SKM-1 (cell line): ENCODE results near the gene RNF157.
"Not testable (repeated sequence)": the region's sequence is repeated elsewhere in the genome, so short reads cannot be mapped to it uniquely, and the experiment has no call there.

Experiments
- DNase-seq: peaks from one replicate; lab custom pipeline; 2025; ENCODE audit not compliant: unreplicated experiment; lab: John Stamatoyannopoulos, UW

RNF157 gene

DNA sequence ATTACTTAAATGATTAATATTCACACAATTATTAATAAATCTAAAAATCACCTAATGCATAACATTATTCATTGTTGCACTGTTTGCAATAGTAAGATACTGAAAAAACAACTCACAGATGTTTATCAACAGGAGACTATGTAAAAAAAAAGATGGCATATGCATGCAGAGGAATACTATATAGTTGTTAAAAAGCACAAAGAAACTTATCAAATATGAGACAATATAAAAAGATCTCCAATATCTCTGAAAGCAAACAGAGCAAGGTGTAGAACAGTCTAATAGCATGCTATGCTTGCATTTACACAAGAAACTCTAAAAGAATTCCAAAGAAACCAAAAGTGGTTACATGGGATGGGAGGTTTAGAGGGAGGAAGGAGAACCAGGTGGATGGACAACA is 3.7 kb downstream of the RNF157 start:
- no peak for DNase-seq

DNA sequence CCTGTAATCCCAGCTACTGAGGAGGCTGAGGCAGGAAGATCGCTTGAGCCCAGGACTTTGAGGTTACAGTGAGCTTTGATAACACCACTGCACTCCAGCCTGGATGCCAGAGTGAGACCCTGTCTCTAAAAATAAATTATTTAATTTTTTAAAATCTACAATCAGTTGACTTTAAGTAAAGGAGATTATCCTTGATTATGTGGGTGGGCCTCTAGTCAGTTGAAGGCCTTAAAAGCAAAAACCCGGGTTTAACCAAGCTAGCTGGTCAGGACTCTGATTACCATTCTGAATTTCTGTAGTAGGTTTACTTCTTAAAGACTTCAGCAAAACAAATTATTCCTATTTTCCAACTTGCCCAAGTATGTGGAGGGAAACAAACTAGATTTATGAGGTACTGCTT is 4.4 kb downstream of the RNF157 start:
- no peak for DNase-seq

DNA sequence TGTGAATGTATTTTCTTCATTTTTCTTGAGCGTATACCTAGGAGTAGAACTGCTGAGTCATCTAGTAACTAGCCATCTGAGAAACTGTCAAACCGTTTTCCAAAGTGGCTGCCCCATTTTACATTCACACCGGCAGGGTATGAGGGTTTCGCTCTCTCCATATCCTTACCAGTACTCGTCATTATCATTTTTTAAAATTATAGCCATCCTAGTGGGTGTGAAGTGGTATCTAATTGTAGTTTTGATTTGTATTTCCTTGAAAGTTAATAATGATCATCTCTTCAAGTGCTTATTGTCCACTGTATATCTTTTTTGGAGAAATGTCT is 6.0 kb downstream of the RNF157 start:
- no peak for DNase-seq

DNA sequence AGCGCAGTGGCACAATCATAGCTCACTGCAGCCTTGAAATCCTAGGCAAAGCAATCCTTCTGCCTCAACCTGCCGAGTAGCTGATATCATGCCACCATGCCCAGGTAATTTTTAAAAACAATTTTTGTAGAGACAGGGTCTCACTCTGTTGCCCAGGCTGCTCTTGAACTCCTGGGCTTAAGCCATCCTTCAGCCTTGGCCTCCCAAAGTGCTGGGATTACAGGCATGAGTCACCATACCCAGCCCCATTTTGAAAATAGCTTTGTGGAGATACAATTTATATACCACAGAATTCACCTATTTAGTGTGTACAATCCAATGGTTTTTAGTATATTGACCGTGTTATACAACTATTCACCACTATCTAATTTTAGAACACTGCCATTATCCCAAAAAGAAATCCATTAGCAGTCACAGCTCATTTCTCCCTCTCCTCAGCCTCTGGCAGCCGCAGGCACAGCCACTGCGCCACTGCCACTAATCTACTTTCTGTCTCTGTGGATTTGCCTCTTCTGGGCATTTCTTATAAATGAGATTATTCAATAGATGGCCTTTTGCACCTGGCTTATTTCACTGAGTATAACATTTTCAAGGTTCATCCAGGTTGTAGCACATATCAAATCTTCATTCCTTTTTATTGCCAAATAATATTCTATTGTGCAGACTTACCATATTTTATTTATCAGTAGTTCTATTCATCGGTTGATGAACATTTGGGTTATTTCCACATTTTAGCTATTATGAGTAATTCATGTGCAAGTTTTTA is 6.5 kb downstream of the RNF157 start:
- DNase-seq = no peak

DNA sequence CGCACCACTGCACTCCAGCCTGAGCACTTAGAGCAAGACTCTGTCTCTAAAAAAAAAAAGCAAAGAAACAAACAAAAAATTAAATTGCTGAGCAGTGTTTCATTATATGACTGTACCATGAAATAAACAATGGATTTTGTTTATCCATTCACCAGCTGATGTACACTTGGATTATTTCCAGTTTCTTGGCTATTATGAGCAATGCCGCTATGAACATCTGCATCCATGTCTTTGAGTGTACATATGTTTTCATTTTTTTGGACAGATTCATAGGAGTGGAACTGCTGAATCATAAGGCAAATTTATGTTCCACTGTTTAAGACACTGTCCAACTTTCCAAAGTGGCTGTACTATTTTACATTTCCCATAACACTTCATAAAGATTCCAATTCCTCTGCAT is 8.0 kb downstream of the RNF157 start:
- DNase-seq = no peak

DNA sequence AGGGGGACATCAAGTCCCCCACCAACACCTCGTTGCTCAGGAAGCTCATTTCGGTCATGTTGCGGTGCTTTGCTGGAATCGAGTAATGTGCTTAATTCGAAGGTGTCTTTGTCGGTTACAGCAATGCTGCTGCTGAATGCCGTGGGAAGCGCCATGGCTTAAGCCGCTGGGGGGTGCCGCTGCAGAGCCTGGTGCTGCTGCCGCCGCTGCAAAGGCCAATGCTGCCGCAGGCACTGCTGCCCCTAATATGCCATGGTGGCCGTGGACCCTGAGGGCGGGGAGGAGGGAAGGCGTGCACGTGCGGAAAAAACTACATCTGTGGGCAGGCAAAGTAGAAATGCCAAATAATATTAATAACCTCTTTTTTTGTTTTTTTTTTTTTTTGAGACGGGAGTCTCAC is 13.5 kb downstream of the RNF157 start:
- DNase-seq = not testable (repeated sequence)

DNA sequence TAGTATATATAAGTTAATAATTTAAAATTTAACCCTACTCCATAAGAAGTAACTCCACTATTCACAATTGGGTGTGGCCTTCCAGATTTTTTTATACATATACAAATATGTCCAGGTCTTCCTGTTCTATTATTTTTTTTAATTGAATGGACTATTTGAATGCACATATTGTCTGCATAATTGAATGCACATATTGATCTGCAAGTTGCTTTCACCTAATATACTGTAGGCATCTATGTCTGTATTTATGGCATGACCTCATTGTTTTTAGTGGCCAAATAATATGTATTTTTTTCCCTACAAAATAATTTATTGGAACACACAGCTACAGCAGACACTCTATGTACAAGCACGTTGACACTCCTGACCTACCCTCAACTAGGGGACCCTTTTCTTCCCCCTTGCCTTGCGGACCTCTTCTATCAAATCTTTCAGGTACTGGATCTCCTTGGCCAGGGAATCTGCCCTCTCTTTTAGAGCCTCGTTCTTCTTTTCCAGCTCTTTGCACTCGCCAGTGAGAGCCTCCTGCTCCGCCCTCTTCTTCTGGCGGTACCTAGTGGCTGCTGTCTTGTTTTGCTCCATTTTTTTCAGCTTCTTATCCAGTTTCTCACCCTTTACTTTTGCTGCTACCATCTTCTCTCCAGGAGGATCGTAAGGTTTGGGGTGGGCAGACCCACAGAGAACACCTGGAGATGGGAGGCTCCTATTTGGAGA is 14.8 kb downstream of the RNF157 start:
- DNase-seq = not testable (repeated sequence)

DNA sequence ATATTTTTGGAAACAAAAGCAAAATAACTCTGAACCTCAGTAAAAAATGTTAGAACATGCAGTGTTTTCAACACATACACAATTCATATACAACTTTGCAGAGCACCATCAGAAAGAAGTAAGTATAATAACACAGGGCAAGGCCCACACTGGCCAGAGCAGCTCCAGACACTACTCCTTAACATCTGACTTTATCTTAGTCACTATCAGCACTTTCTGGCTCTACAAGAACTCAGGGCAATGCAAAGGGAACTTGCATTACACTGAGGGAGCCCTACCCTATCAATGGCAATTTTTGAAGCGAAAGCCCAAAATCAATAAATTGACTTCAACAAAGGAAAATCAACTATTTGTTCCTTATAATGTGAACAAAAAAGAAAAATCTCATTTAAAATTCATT is 16.5 kb downstream of the RNF157 start:
- DNase-seq = no peak

DNA sequence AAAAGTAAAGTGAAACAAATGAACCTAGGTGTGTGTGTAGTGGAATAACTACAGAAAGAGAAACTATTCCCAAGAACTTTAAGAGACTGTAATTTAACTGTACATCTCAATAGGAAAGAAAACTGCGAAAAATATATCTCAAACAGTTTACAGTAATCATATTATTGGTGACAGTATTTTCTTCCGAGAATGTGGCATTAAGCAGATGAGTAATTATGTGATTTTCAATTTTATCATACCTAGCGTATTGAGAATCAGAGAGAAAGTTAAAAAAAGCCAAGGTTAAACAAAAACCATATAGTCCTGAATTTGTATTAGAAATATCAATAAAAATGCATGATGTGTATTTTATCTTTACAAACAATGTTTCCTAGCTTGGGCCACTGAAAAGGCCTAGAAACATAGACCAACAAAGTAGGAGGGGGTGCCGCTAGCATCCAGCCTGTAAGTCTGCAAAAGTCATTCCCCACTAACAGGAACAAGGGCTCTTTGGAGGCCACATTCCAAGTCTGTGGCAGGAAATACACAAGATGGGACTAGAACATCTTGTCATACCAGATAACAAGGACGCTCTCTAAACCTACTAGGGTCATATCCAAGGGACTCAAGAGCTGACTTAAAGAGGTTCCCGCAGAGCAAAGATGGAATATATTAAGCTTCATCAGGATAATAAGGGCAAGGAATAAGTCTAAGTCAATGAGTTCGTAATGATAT is 20.5 kb downstream of the RNF157 start:
- no peak for DNase-seq

DNA sequence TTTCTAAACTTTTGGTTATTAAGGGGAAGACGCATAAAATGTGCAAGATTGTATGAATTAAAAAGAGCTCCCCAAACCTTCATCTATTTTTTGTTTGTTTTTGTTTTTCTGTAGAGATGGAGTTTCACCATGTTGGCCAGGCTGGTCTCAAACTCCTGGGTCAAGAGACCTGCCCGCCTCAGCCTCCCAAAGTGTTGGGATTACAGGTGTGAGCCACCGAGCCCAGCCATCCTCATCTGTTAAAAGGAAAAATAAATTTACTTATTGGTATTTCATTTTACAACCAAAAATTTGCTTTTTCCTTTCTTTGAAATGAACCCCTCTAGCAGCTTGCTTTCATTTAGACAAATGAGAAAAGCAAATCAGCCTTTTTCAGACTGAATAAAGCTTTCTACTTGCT is 23.2 kb downstream of the RNF157 start:
- no peak for DNase-seq

DNA sequence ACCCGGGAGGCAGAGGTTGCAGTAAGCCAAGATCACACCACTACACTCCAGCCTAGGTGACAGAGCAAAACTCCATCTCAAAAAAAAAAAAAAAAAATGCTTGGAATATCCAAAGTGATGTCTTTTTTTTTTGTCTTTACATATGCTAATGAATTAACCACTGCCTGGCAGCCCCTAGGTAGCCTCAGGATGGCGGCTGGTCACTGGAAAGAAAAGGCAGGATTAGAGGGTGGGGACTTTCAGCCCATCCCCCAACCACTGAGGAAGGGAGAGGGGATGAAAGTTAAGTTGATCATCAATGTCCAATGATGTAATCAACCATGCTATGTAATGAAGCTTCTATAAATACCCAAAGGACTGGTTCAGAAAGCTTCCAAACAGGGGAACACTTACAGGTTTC is 26.8 kb downstream of the RNF157 start:
- DNase-seq = no peak

DNA sequence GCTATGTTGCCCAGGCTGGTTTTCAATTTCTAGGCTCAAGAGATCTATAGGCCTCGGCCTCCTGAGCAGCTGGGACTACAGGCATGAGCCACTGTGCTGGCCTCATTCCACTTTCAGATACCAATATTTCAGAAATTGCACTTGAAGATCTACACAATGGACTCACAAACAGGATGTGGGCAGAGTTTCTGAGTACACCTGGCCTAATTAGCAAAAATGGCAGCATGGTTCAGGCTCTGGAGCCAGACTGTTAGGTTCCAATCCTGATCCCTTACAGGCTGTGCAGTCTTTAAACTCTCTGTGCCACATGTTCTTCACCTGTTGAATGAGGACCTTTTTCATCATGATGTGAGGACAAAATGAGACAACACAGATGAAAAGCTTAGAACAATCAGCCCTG is 32.2 kb downstream of the RNF157 start:
- no peak for DNase-seq

DNA sequence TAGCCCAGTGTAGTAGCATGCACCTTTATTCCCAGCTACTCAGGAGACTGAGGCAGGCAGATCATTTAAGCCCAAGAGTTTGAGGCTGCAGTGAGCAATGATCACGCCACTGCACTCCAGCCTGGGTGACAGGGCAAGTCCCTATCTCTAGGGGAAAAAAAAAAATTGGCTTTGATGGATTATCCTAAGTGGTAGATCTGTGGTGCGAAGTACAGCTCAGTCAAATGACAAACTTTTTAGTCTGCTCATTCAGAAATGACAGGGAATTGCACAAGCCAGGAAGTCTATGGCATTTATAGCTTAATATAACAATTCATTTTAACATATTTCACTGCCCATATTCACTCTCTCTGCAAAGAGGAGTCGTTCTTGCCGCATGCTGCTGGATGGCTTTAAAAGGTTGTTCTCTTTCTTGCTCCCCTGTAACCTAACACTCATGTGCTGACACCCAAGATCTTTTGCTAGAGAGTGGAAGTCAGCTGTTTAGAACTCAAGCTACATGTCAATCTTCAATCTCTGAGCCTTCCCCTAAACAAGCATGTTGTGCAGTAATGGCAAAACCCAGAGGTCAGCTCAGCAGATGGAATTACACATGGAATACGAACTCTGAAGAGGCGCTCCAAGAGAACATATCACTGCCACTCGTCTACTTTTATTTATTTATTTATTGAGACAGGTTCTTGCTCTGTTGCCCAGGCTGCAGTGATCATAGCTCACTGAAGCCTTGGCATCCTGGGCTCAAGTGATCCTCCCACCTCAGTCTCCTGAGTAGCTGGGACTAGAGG is 32.8 kb downstream of the RNF157 start:
- DNase-seq = no peak

DNA sequence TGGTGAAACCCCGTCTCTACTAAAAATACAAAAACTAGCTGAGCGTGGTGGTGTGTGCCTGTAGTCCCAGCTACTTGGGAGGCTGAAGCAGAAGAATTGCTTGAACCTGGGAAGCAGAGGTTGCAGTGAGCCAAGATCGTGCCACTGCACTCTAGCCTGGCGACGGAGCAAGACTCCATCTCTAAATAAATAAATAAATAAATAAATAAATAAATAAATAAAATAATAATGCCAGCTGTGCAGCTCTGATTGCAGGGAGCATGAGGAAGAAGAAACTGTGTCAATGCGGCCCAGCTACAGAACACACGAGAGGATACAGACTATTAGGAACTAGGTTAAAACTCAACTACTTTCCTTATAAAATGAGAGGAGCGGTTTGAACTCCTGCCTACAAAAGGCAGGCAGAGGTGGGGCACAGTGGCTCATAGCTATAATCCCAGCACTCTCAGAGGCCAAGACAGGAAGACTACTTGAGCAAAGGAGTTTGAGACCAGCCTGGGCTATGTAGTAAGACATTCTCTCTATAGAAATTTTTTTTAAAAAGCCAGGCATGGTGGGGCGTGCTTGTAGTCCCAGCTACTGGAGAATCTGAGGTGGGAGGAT is 34.6 kb downstream of the RNF157 start:
- DNase-seq = not testable (repeated sequence)

DNA sequence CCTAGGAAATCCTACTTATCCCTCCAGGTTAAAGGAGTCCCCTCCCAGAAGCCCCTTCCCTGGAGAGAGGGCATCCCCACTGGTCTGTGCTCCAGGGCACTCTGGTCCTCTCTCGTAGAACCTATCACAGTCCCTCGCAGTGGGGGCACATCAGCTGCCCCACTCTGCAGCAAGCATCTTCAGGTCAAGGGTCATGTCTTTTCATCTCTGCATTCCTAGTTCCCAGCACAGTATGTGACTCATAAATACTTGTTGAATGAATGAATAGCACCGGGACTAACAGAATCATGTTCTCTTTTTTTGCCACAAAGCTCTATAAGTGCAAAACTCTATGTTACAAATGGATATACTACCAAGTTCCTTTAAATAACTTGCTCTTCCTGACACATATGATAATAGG is 36.0 kb downstream of the RNF157 start:
- DNase-seq = no peak

DNA sequence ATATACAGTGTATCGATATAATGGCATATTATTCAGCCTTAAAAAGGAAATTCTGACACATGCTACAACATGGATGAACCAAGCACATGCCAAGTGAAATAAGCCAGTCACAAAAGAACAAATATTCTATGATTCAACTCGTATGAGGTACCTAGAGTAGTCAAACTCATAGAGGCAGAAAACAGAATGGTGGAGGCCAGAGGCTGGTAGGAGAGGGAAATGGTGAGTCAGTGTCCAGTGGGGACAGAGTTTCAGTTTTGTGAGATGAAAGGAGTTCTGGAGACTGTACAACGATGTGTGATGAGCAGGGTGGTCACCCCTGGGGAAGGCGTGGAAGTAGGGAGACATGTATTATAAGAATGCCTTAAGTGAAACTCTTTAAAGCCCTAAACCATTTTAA is 39.9 kb downstream of the RNF157 start:
- DNase-seq = no peak

DNA sequence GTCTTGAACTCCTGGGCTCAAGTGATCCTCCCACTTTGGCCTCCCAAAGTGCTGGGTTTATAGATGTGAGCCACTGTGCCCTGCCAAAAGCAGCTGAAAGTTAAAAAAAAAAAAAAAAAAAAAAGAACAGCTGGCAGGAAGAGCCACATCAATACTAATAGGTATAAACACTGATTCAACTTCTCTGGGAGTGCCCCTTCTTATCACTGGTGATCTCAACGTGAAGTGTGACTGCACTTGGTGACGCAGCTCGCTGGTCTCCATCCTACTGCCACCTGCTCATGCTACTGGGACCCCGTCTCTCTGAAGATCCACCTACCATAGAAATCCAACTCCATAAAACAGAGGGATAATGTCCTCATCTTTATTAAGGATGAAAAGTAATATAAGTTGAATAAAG is 40.8 kb downstream of the RNF157 start:
- no peak for DNase-seq

DNA sequence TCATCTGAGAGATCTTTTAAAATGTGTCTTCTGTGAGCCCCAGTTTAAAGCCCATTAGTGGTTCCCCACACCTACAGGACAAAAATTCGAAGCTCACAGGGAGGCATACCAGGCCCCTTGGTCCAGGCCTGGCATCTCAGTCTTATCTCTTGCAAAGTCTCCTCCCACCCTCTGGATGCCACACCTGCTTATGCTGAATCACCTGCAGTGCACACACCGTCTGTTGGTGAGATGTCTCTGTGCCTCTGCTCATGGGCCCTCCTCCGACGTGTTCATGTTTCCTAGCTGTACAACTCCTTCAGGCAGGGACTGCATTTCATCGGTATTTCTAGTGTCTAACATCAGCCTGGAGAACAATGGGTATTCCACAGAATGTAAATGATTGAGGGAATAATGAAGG is 41.6 kb downstream of the RNF157 start:
- DNase-seq = no peak

DNA sequence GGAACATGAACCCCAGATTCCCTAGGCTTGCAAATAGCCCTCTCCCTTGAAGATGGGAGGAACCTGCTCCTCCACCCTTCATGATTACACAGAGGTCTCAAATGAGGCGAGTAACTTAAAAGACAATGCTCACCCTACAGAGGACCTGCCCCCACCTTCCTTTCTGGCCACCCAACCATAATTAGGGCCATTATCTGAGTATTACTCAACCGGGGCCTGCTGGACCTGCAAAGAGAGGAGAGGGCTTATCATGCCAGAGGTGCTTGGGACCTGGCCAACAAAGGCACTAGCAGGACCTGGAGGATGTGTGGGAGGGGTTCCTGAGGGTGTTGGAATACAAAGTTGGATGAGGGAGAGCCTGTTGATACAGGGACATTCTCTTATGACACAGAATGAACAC is 42.4 kb downstream of the RNF157 start:
- no peak for DNase-seq

DNA sequence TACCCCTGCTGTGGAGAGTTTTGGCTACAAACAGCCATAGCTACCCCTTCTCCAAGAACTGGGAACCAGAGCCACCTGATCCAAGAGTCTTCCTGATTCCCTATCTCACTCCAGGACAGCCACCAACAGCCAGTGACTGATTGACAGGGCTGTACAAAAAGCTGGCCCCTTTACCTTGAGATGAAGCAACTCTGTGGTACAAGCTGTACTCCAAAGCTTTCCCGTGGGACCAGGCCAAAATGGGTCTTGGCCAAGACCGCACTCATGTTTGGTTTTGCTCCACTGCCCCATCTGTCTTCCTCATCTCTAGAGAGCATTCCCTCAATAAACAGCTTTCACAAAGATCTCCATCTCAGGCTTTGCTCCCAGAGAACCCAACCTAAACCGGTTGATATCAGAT is 43.6 kb downstream of the RNF157 start:
- DNase-seq = no peak
